ENCODE results near the gene TXNRD2. TPM values are rescaled to one million over a fixed set of nuclear protein-coding genes. Genes with fewer than 3 reads are reported as not detected.
A peak's percentile ranks its signal among the peaks of the same experiment; 100 is the strongest.

Gene TXNRD2
- total and polyA plus RNA-seq, 2 of the 4 experiments (the other 2 are of a cell fraction), result 15.6 to 25.7 TPM

GRCh38 chr22:19879992-19880785, 61.4 kb downstream of the TXNRD2 start:
- Histone ChIP-seq H3K79me1 (ENCODE audit: low read depth in 1 of 2, low read length in 2 of 2) (peaks cover 18 to 51% of the 10 kb centered on the region in 2 experiments), H3K4me3 (ENCODE audit: insufficient read depth, low read depth, low read length) (no peak overlapping the region), H3K27ac (ENCODE audit: insufficient read depth, low read length) (peak overlapping the region; percentile 84), H4K20me1 (ENCODE audit: insufficient read depth, low read length) (peaks cover 4% of the 10 kb centered on the region), H3K36me3 (ENCODE audit: control insufficient read depth, insufficient read depth, low read length) (no peaks in the 10 kb centered on the region), H4K91ac (ENCODE audit: insufficient read depth, low read depth, low read length) (peak overlapping the region; percentile 100), H2AK9ac (replicated peaks; ENCODE audit: low read depth, low read length, poor library complexity) (peak overlapping the region; percentile 97), H3K56ac (ENCODE audit: extremely low read depth, insufficient read depth, low read length) (peak overlapping the region; percentile 68; the same call in 1 of the 2 replicates), H4K5ac (ENCODE audit: low read depth, low read length) (peak overlapping the region; percentile 68), H2BK5ac (ENCODE audit: low read depth, low read length, poor library complexity, severe bottlenecking) (peak overlapping the region; percentile 97), H3K9ac (ENCODE audit: low read depth, low read length) (peak overlapping the region; percentile 12; the same call in 1 of the 2 replicates), H4K8ac (ENCODE audit: low read depth in 2 of 2, low read length in 2 of 2) (peak overlapping the region; percentile 93 to 96), H2BK120ac (ENCODE audit: low read depth, low read length) (peak overlapping the region; percentile 100), H2AK5ac (ENCODE audit: low read depth, low read length) (peak overlapping the region; percentile 99), H2BK15ac (ENCODE audit: low read depth, low read length) (peak overlapping the region; percentile 95), H3K4ac (ENCODE audit: low read depth, low read length) (peak overlapping the region; percentile 99), H3K9me3 (ENCODE audit: control insufficient read depth, insufficient read depth, low read length) (no peaks in the 10 kb centered on the region), H3K27me3 (ENCODE audit: control insufficient read depth, insufficient read depth, low read length) (no peaks in the 10 kb centered on the region), H2AFZ (replicated peaks; ENCODE audit: low read length, poor library complexity) (peak overlapping the region; percentile 72), H3K9me1 (ENCODE audit: insufficient read depth, low read length) (peaks cover 54% of the 10 kb centered on the region), H3K23ac (ENCODE audit: low read depth, low read length) (peak overlapping the region; percentile 96), H3K4me1 (ENCODE audit: control insufficient read depth, insufficient read depth, low read length) (peaks cover 54% of the 10 kb centered on the region), H3K4me2 (ENCODE audit: low read depth, low read length) (peak overlapping the region; percentile 51; the same call in 1 of the 2 replicates), H3K18ac (ENCODE audit: low read depth, low read length) (peak overlapping the region; percentile 58), H2BK20ac (ENCODE audit: low read depth, low read length) (peak overlapping the region; percentile 100), H3K14ac (replicated peaks; ENCODE audit: low read depth, low read length) (peak overlapping the region; percentile 96)
- WGBS, 2 experiments (ENCODE audit: extremely low coverage in 2 of 2, insufficient read length in 1 of 2), result 93% methylated on average over 20 of the region's 34 CpGs; no CpG with 5 or more reads in 1 of the 2 experiments
- TF ChIP-seq POLR2A (IDR thresholded peaks at IDR 0.05; ENCODE audit: low read depth, low read length) (no peak), MAFK (IDR thresholded peaks at IDR 0.05; ENCODE audit: low read depth, low read length) (no peak), MAZ (IDR thresholded peaks at IDR 0.05; ENCODE audit: borderline replicate concordance, low read depth, low read length) (no peak), MXI1 (IDR thresholded peaks at IDR 0.05; ENCODE audit: borderline replicate concordance, low read depth, low read length) (no peak), FOS (IDR thresholded peaks at IDR 0.05; ENCODE audit: low read depth, low read length) (no peak), ELK1 (IDR thresholded peaks at IDR 0.05; ENCODE audit: borderline replicate concordance, low read depth, low read length) (no peak), RFX5 (IDR thresholded peaks at IDR 0.05; ENCODE audit: low read depth, low read length) (no peak)
- ChIA-PET CTCF (interaction anchor here (0.6 to 1.6 kb wide), 2 partner anchors 12 to 79 kb away, joined by 3 to 4 read pairs; no protein-coding TSS in a partner anchor), POLR2A (ENCODE audit: unreplicated experiment) (no interaction called here)
- dilution Hi-C loops (cut with HindIII; ENCODE audit: low sequenced_read_pairs, unreplicated experiment) (no loop called here), in situ Hi-C loops (cut with MboI; ENCODE audit: low sequenced_read_pairs) (no loop called here), intact Hi-C loops (cut with micrococcal nuclease) (no loop called here)
- no peak for ATAC-seq (ENCODE audit: low read depth)
- DNase-seq, result no peak
- BruUV-seq (replicated peaks), result no TSS peak

Data from IMR-90 (cell line).